ENCODE results near the gene MPZL3.

DNA sequence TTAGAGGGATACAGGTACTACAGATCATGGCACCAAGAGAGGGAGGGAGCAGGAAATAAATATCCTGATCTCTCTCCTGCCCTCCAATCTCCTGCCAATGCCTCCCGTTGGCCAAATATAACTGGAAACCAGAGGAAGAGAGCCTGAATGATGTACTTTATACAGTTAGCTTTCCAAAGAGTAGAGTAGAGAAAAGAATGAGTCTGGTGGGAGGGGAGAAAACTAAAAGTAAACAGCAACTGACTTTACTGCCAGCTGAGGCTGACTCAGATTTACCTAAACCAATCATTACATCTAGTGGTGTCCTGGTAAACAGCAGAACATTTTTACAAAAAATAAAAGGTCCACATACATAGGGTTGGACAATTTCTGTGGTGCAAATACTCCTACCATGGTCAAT, 5.1 kb downstream of the MPZL3 start:
- no peak for TF ChIP-seq POLR2A (IDR thresholded peaks at IDR 0.05)
- TF ChIP-seq, protein P1, sequence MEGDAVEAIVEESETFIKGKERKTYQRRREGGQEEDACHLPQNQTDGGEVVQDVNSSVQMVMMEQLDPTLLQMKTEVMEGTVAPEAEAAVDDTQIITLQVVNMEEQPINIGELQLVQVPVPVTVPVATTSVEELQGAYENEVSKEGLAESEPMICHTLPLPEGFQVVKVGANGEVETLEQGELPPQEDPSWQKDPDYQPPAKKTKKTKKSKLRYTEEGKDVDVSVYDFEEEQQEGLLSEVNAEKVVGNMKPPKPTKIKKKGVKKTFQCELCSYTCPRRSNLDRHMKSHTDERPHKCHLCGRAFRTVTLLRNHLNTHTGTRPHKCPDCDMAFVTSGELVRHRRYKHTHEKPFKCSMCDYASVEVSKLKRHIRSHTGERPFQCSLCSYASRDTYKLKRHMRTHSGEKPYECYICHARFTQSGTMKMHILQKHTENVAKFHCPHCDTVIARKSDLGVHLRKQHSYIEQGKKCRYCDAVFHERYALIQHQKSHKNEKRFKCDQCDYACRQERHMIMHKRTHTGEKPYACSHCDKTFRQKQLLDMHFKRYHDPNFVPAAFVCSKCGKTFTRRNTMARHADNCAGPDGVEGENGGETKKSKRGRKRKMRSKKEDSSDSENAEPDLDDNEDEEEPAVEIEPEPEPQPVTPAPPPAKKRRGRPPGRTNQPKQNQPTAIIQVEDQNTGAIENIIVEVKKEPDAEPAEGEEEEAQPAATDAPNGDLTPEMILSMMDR (IDR thresholded peaks at IDR 0.05): no peak

All from adrenal gland (tissue), 5 donors.